Neural cell (in vitro differentiated cells): ENCODE measurements around the gene PDK2. TPM values are rescaled to one million over a fixed set of nuclear protein-coding genes. Genes with fewer than 3 reads are reported as not detected.

ENCODE experiments used
- H2AFZ ChIP-seq: fragments of 200-600, 300-800 bp; sonication (generic), shearing (Covaris generic); 2 replicates; pipeline ENCODE4 v1.6.0; 2014; ENCODE audit warnings: low read depth, mild to moderate bottlenecking, antibody characterized with exemption, low read length, moderate library complexity
- H3F3A ChIP-seq: fragments of 200-600 bp; shearing (Covaris generic); 2 replicates; pipeline ENCODE4 v1.6.1; 2016; ENCODE audit warnings: mild to moderate bottlenecking, moderate library complexity, mixed read lengths, antibody characterized with exemption, low read length; ENCODE audit not compliant: insufficient read depth, poor library complexity, severe bottlenecking
- H3K27ac ChIP-seq: fragments of 200-600, 300-800 bp; sonication (generic), shearing (Covaris generic); 2 replicates; pipeline ENCODE4 v1.5.1; 2014; ENCODE audit warnings: mild to moderate bottlenecking, low read length, moderate library complexity
- H3K27me3 ChIP-seq: fragments of 300-800, 200-600 bp; sonication (generic), shearing (Covaris generic); 2 replicates; pipeline ENCODE4 v1.6.0; 2014; ENCODE audit warnings: mild to moderate bottlenecking, low read depth, low read length, moderate library complexity; ENCODE audit not compliant: insufficient read depth
- H3K36me3 ChIP-seq: fragments of 300-800, 200-600 bp; sonication (generic), shearing (Covaris generic); 2 replicates; pipeline ENCODE4 v1.5.1; 2014; ENCODE audit warnings: mild to moderate bottlenecking, antibody characterized with exemption, low read length, moderate library complexity; ENCODE audit not compliant: insufficient read depth
- H3K4me2 ChIP-seq: fragments of 300-800, 200-600 bp; sonication (generic), shearing (Covaris generic); 2 replicates; pipeline ENCODE4 v1.6.0; 2014; ENCODE audit warnings: mild to moderate bottlenecking, low read length
- H3K4me3 ChIP-seq: fragments of 300-800, 200-600 bp; sonication (generic), shearing (Covaris generic); 2 replicates; pipeline ENCODE4 v1.5.1; 2014; ENCODE audit warnings: mild to moderate bottlenecking, low read length, moderate library complexity
- H3K79me2 ChIP-seq: fragments of 200-600 bp; shearing (Covaris generic); replicated peaks from 2 replicates; pipeline ENCODE4 v1.6.0; 2014; ENCODE audit warnings: mild to moderate bottlenecking, low read length, moderate library complexity; ENCODE audit not compliant: insufficient read depth
- H3K9ac ChIP-seq: fragments of 300-800, 200-600 bp; sonication (generic), shearing (Covaris generic); 2 replicates; pipeline ENCODE4 v1.6.1; 2016; ENCODE audit warnings: mild to moderate bottlenecking, low read length, mixed read lengths
- H3K9me2 ChIP-seq: fragments of 200-600 bp; shearing (Covaris generic); 2 replicates; pipeline ENCODE4 v1.6.1; 2016; ENCODE audit warnings: mild to moderate bottlenecking, low read length, mixed read lengths; ENCODE audit not compliant: insufficient read depth
- H3K9me3 ChIP-seq: fragments of 200-600, 300-800 bp; sonication (generic), shearing (Covaris generic); 2 replicates; pipeline ENCODE4 v1.6.1; 2016; ENCODE audit warnings: mild to moderate bottlenecking, mixed run types, low read length, moderate library complexity, mixed read lengths
- H4K20me1 ChIP-seq: fragments of 200-600 bp; shearing (Covaris generic); 2 replicates; pipeline ENCODE4 v1.6.1; 2016; ENCODE audit warnings: mild to moderate bottlenecking, mixed run types; ENCODE audit not compliant: insufficient read depth
- EP300 ChIP-seq: fragments of 450-650 bp; conservative IDR thresholded peaks from 2 replicates; pipeline ENCODE4 v1.6.1; 2014; ENCODE audit warnings: antibody characterized with exemption, mild to moderate bottlenecking, moderate library complexity; ENCODE audit not compliant: poor library complexity, severe bottlenecking
- EZH2 ChIP-seq: fragments of 200-600, 300-800 bp; shearing (Covaris generic), sonication (generic); IDR thresholded peaks from 2 replicates; pipeline ENCODE4 v1.6.1; 2014; ENCODE audit warnings: antibody characterized with exemption, low read length, borderline replicate concordance, mild to moderate bottlenecking; ENCODE audit not compliant: insufficient read depth, poor library complexity, severe bottlenecking
- MXI1 ChIP-seq: fragments of 450-650 bp; conservative IDR thresholded peaks from 2 replicates; pipeline ENCODE4 v1.6.1; 2014; ENCODE audit warnings: antibody characterized with exemption, mild to moderate bottlenecking; ENCODE audit not compliant: poor library complexity, severe bottlenecking
- POLR2AphosphoS5 ChIP-seq: IDR thresholded peaks from 2 replicates; pipeline ENCODE4 v1.6.1; 2012
- RAD21 ChIP-seq: fragments of 450-650 bp; conservative IDR thresholded peaks from 2 replicates; pipeline ENCODE4 v1.6.1; 2014; ENCODE audit warnings: antibody characterized with exemption, mild to moderate bottlenecking, moderate library complexity
- SMC3 ChIP-seq: fragments of 450-650 bp; conservative IDR thresholded peaks from 2 replicates; pipeline ENCODE4 v1.6.1; 2014; ENCODE audit warnings: antibody characterized with exemption, mild to moderate bottlenecking, moderate library complexity; ENCODE audit not compliant: poor library complexity
- TAF1 ChIP-seq: IDR thresholded peaks from 2 replicates; pipeline ENCODE4 v1.6.1; 2012; ENCODE audit warnings: low read depth
- polyA plus RNA-seq: library from polyadenylated mRNA; depleted of rRNA; stranded (reverse); fragments of >200 nt; gene quantifications from 2 replicates; pipeline ENCODE4 v1.2.3, GENCODE V29; 2014
- TF ChIP-seq, protein P1 (sequence below): fragments of 450-650 bp; IDR thresholded peaks from 2 replicates; pipeline ENCODE4 v1.5.1; 2014; ENCODE audit warnings: antibody characterized with exemption, mild to moderate bottlenecking, moderate library complexity; ENCODE audit not compliant: poor library complexity, severe bottlenecking
- TF ChIP-seq, protein P2 (sequence below): IDR thresholded peaks from 2 replicates; pipeline ENCODE4 v1.6.1; 2012; ENCODE audit warnings: borderline replicate concordance

PDK2 gene
- polyA plus RNA-seq, 1 donor from 2014 or later, result 36.2 TPM

DNA sequence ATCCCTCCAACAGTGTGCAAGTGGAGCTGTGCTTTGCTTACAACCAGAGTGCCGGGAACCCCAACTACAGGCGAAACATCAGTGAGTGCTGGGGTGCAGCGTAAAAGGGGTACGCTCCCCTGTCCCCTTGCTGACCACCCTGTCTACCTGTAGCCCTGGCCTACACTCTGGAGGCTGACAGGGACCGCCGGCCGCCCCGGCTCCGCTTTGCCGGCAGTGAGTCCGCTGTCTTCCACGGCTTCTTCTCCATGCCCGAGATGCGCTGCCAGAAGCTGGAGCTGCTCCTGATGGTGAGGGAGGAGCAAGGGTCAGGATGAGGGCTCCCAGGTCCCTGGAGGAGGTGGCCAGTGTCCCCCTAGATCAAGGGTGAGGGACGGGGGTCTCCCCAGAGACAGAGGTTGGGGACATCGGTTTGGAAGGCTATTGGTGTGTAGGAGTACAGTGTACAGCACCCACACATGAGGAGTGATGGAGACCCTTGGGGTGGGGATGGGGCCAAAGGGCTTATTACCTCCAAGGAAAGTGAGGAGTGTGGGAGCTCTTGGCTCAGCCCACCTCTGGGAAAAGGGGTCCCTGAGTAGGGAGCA, 19.6 kb upstream of the PDK2 start:
- TF ChIP-seq, protein P1, sequence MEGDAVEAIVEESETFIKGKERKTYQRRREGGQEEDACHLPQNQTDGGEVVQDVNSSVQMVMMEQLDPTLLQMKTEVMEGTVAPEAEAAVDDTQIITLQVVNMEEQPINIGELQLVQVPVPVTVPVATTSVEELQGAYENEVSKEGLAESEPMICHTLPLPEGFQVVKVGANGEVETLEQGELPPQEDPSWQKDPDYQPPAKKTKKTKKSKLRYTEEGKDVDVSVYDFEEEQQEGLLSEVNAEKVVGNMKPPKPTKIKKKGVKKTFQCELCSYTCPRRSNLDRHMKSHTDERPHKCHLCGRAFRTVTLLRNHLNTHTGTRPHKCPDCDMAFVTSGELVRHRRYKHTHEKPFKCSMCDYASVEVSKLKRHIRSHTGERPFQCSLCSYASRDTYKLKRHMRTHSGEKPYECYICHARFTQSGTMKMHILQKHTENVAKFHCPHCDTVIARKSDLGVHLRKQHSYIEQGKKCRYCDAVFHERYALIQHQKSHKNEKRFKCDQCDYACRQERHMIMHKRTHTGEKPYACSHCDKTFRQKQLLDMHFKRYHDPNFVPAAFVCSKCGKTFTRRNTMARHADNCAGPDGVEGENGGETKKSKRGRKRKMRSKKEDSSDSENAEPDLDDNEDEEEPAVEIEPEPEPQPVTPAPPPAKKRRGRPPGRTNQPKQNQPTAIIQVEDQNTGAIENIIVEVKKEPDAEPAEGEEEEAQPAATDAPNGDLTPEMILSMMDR, result no peak
- TF ChIP-seq SMC3 (no peak), RAD21 (no peak), EZH2 (no peak), MXI1 (no peak), TAF1 (no peak), EP300 (no peak), POLR2AphosphoS5 (no peak)
- TF ChIP-seq, protein P2, sequence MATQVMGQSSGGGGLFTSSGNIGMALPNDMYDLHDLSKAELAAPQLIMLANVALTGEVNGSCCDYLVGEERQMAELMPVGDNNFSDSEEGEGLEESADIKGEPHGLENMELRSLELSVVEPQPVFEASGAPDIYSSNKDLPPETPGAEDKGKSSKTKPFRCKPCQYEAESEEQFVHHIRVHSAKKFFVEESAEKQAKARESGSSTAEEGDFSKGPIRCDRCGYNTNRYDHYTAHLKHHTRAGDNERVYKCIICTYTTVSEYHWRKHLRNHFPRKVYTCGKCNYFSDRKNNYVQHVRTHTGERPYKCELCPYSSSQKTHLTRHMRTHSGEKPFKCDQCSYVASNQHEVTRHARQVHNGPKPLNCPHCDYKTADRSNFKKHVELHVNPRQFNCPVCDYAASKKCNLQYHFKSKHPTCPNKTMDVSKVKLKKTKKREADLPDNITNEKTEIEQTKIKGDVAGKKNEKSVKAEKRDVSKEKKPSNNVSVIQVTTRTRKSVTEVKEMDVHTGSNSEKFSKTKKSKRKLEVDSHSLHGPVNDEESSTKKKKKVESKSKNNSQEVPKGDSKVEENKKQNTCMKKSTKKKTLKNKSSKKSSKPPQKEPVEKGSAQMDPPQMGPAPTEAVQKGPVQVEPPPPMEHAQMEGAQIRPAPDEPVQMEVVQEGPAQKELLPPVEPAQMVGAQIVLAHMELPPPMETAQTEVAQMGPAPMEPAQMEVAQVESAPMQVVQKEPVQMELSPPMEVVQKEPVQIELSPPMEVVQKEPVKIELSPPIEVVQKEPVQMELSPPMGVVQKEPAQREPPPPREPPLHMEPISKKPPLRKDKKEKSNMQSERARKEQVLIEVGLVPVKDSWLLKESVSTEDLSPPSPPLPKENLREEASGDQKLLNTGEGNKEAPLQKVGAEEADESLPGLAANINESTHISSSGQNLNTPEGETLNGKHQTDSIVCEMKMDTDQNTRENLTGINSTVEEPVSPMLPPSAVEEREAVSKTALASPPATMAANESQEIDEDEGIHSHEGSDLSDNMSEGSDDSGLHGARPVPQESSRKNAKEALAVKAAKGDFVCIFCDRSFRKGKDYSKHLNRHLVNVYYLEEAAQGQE, result no peak
- no peak overlapping the region for H3K9ac ChIP-seq
- H3K36me3 ChIP-seq, result no peaks in the 10 kb centered on the region
- no peaks in the 10 kb centered on the region for H4K20me1 ChIP-seq
- no peaks in the 10 kb centered on the region for H3K79me2 ChIP-seq
- no peaks in the 10 kb centered on the region for H3K27me3 ChIP-seq
- no peaks in the 10 kb centered on the region for H3K9me2 ChIP-seq
- H3K27ac ChIP-seq, result no peak overlapping the region
- no peaks in the 10 kb centered on the region for H3F3A ChIP-seq
- no peak overlapping the region for H3K4me2 ChIP-seq
- no peak overlapping the region for H2AFZ ChIP-seq
- no peaks in the 10 kb centered on the region for H3K9me3 ChIP-seq
- H3K4me3 ChIP-seq, result no peak overlapping the region

DNA sequence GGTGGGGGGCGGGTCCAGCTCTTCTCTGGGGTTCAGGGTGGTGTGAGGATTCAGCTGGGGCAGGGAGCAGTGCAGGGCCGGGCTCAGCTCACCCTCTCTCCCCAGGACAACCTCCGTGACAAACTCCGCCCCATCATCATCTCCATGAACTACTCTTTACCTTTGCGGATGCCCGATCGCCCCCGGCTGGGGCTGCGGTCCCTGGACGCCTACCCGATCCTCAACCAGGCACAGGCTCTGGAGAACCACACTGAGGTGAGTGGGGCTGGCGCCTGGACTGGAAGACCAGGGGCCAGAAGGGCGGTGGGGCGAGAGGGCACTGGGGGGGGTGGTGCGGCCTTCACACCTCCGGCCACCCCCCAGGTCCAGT, 18.9 kb upstream of the PDK2 start:
- TF ChIP-seq, protein P2, result no peak
- Histone ChIP-seq H3K36me3 (no peaks in the 10 kb centered on the region), H4K20me1 (no peaks in the 10 kb centered on the region), H2AFZ (no peak overlapping the region), H3K9me3 (no peaks in the 10 kb centered on the region), H3K9ac (no peak overlapping the region), H3K27ac (no peak overlapping the region), H3K9me2 (no peaks in the 10 kb centered on the region), H3K79me2 (no peaks in the 10 kb centered on the region), H3F3A (no peaks in the 10 kb centered on the region), H3K27me3 (no peaks in the 10 kb centered on the region), H3K4me2 (no peak overlapping the region), H3K4me3 (no peak overlapping the region)
